Astrocyte (in vitro differentiated cells and primary cell): Measurements from ENCODE around the gene CATSPERB.
"Not testable (repeated sequence)": the region's sequence is repeated elsewhere in the genome, so short reads cannot be mapped to it uniquely, and the experiment has no call there.

Experiments
- EZH2 ChIP-seq: IDR thresholded peaks from 2 replicates; pipeline ENCODE4 v1.6.1; 2012; ENCODE audit warnings: mild to moderate bottlenecking, low read length, inconsistent platforms; ENCODE audit not compliant: insufficient read depth
- TF ChIP-seq, protein P1 (sequence below): IDR thresholded peaks from 2 replicates; pipeline ENCODE4 v1.5.1; 2011; ENCODE audit warnings: low read depth, mild to moderate bottlenecking, inconsistent platforms, low read length, moderate library complexity; ENCODE audit not compliant: insufficient read depth

- TF ChIP-seq, protein P1, sequence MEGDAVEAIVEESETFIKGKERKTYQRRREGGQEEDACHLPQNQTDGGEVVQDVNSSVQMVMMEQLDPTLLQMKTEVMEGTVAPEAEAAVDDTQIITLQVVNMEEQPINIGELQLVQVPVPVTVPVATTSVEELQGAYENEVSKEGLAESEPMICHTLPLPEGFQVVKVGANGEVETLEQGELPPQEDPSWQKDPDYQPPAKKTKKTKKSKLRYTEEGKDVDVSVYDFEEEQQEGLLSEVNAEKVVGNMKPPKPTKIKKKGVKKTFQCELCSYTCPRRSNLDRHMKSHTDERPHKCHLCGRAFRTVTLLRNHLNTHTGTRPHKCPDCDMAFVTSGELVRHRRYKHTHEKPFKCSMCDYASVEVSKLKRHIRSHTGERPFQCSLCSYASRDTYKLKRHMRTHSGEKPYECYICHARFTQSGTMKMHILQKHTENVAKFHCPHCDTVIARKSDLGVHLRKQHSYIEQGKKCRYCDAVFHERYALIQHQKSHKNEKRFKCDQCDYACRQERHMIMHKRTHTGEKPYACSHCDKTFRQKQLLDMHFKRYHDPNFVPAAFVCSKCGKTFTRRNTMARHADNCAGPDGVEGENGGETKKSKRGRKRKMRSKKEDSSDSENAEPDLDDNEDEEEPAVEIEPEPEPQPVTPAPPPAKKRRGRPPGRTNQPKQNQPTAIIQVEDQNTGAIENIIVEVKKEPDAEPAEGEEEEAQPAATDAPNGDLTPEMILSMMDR = not testable (repeated sequence)
- TF ChIP-seq EZH2 = not testable (repeated sequence)
These were observed 164.1 kb downstream of the CATSPERB start for GRCh38 chr14:91567827-91568226.
